ENCODE data around the gene FOXL2. TPM values are rescaled to one million over a fixed set of nuclear protein-coding genes. Genes with fewer than 3 reads are reported as not detected.

Gene FOXL2
- total and polyA plus RNA-seq, 7 donors, result 0.01 to 0.39 (median 0.21) TPM; not detected in 3

- peaks cover 17% of the 10 kb centered on the region for H3K4me1 ChIP-seq
- H3K36me3 ChIP-seq (ENCODE audit: insufficient read depth in 1 of 2, low read depth in 1 of 2), result no peaks in the 10 kb centered on the region
- ATAC-seq (no peak), DNase-seq (no peak)
- no peak overlapping the region for H3K27ac ChIP-seq
- H3K4me3 ChIP-seq, result no peak overlapping the region
- no peak for TF ChIP-seq CTCF (IDR thresholded peaks at IDR 0.05)
- intact Hi-C loops (cut with DNase I), result no loop called here
- WGBS, 3 donors, result 76 to 88% (median 87%) methylated on average over 5 of the region's 5 CpGs
- no peaks in the 10 kb centered on the region for H3K9me3 ChIP-seq
- peaks cover 0 to 91% (median 35%) of the 10 kb centered on the region in 3 donors for H3K27me3 ChIP-seq (ENCODE audit: insufficient read depth in 3 of 3, low read length in 2 of 3)
Measured at GRCh38 chr3:138949002-138949418, 2.1 kb upstream of the FOXL2 start.

- TF ChIP-seq CTCF (IDR thresholded peaks at IDR 0.05), result no peak
- Histone ChIP-seq H3K27me3 (ENCODE audit: insufficient read depth in 3 of 3, low read length in 2 of 3) (peaks cover 0 to 91% (median 37%) of the 10 kb centered on the region in 3 donors), H3K36me3 (ENCODE audit: insufficient read depth in 1 of 2, low read depth in 1 of 2) (no peaks in the 10 kb centered on the region), H3K9me3 (no peaks in the 10 kb centered on the region), H3K4me3 (no peak overlapping the region), H3K27ac (no peak overlapping the region), H3K4me1 (peaks cover 17% of the 10 kb centered on the region)
- ATAC-seq, result no peak
- DNase-seq, result no peak
- intact Hi-C loops (cut with DNase I), result no loop called here
- WGBS, 3 donors, result 90 to 96% (median 93%) methylated on average over 3 of the region's 3 CpGs
Measured at GRCh38 chr3:138948371-138949001, 1.5 kb upstream of the FOXL2 start.

- Histone ChIP-seq H3K9me3 (no peaks in the 10 kb centered on the region), H3K27ac (no peak overlapping the region), H3K4me3 (peak overlapping the region; percentile 72), H3K36me3 (ENCODE audit: insufficient read depth in 1 of 2, low read depth in 1 of 2) (no peaks in the 10 kb centered on the region), H3K27me3 (ENCODE audit: insufficient read depth in 3 of 3, low read length in 2 of 3) (peaks cover 0 to 92% (median 45%) of the 10 kb centered on the region in 3 donors), H3K4me1 (peaks cover 17% of the 10 kb centered on the region)
- intact Hi-C loops (cut with DNase I), result no loop called here
- no peak for TF ChIP-seq CTCF (IDR thresholded peaks at IDR 0.05)
- DNase-seq (no peak), ATAC-seq (no peak)
- 55 to 60% (median 57%) methylated on average over 21 of the region's 21 CpGs for WGBS, 3 donors
Measured at GRCh38 chr3:138947495-138948121, 671 bp upstream of the FOXL2 start.

GRCh38 chr3:138945709-138946662 is 951 bp downstream of the FOXL2 start:
- H3K4me1 ChIP-seq, result peaks cover 17% of the 10 kb centered on the region
- peaks cover 0 to 99% (median 47%) of the 10 kb centered on the region in 3 donors for H3K27me3 ChIP-seq (ENCODE audit: insufficient read depth in 3 of 3, low read length in 2 of 3)

More at GRCh38 chr3:138945709-138946662, 951 bp downstream of the FOXL2 start:
- intact Hi-C loops (cut with DNase I), result no loop called here
- ATAC-seq (peak; percentile 60 to 82 (median 79)), DNase-seq (peak in 1 of 2 donors; percentile 72)
- Histone ChIP-seq H3K27ac (no peak overlapping the region), H3K36me3 (ENCODE audit: insufficient read depth in 1 of 2, low read depth in 1 of 2) (no peaks in the 10 kb centered on the region), H3K9me3 (no peaks in the 10 kb centered on the region), H3K4me3 (peak overlapping the region; percentile 72)
- 1 to 2% (median 1%) methylated on average over 65 to 120 of the region's 120 CpGs for WGBS, 3 donors
- peak; percentile 39 for TF ChIP-seq CTCF (IDR thresholded peaks at IDR 0.05)

Measured in psoas muscle (tissue), 8 donors.